Activated CD8-positive, alpha-beta T cell treated with anti-CD3 and anti-CD28 coated beads, Interleukin-2, amount 10 ng/mL, durations not matched to agents 7 days and 5 days (primary cell): ENCODE measurements around the gene CLASP1. TPM values are rescaled to one million over a fixed set of nuclear protein-coding genes. Genes with fewer than 3 reads are reported as not detected.

Source experiments
- ATAC-seq: fragments of 150-1000 bp; cut with Tn5 transposase; one replicate; pipeline ENCODE4 v1.10.0; 2021; ENCODE audit warnings: moderate library complexity
- CTCF ChIA-PET: fragments of 350-600 bp; sonication (Branson Sonifier 250); formaldehyde crosslinking; loops from one replicate; lab custom pipeline; 2021; ENCODE audit warnings: antibody characterized with exemption; lab: Charles Lee
- POLR2A ChIA-PET: fragments of 350-600 bp; sonication (Branson Sonifier 250); formaldehyde crosslinking; loops from one replicate; lab custom pipeline; 2021; ENCODE audit warnings: antibody characterized with exemption; lab: Charles Lee
- DNase-seq: peaks from one replicate; pipeline ENCODE4 v3.0.0-alpha.2; 2020
- H3K27ac Mint-ChIP-seq: one replicate; pipeline ENCODE4 v1.8.0; 2021; ENCODE audit warnings: mild to moderate bottlenecking, mixed read lengths
- H3K27me3 Mint-ChIP-seq: one replicate; pipeline ENCODE4 v1.8.0; 2021; ENCODE audit warnings: low read depth, mixed read lengths
- H3K36me3 Mint-ChIP-seq: one replicate; pipeline ENCODE4 v1.8.0; 2021; ENCODE audit warnings: low read depth, mixed read lengths
- H3K4me1 Mint-ChIP-seq: one replicate; pipeline ENCODE4 v1.8.0; 2021; ENCODE audit warnings: low read depth, mixed read lengths
- H3K4me3 Mint-ChIP-seq: one replicate; pipeline ENCODE4 v1.8.0; 2021; ENCODE audit warnings: mild to moderate bottlenecking, mixed read lengths
- H3K9me3 Mint-ChIP-seq: one replicate; pipeline ENCODE4 v1.8.0; 2022; ENCODE audit warnings: mixed read lengths; ENCODE audit not compliant: insufficient read depth
- total RNA-seq, 2 experiments: library from RNA; stranded (reverse); gene quantifications; one replicate each; pipeline ENCODE4 v1.2.3, GENCODE V29; 2021

Gene CLASP1
- total RNA-seq, 2 experiments from 2014 or later, result 62.3 to 65.2 TPM

DNA sequence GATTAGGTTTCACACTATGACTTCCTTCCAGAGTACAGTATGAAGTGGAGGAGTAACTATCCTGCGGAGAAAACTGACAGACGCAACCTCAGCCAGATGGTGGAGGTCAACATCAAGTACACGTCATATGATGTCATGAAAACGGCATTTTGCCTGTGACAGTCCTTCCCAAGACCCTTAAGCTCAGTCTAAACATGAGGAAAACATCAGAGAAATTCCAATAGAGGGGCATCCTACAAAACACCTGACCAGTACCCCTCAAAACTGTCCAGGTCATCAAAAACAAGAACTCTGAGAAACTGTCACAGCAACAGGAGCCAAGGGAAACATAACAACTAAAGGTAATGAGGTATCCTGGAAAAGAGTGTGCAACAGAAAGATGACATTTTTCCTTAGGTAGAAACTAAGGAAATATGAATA is 116.9 kb downstream of the CLASP1 start:
- Mint-ChIP-seq H3K27me3 (no peaks in the 10 kb centered on the region), H3K4me3 (peak overlapping the region; percentile 47), H3K9me3 (no peaks in the 10 kb centered on the region), H3K36me3 (peaks cover 15% of the 10 kb centered on the region), H3K4me1 (peaks cover 57% of the 10 kb centered on the region), H3K27ac (peak overlapping the region; percentile 56)
- no peak for DNase-seq
- CTCF ChIA-PET, result interaction anchor here (1.0 to 5.4 kb wide), 2 partner anchors 130 to 187 kb away, joined by 4 to 32 read pairs; no protein-coding TSS in a partner anchor
- no peak for ATAC-seq
- POLR2A ChIA-PET, result interaction anchor here (2.5 to 5.0 kb wide), 4 partner anchors 64 to 168 kb away, joined by 8 to 176 read pairs (median 53); partner anchors contain the start of gene CLASP1

DNA sequence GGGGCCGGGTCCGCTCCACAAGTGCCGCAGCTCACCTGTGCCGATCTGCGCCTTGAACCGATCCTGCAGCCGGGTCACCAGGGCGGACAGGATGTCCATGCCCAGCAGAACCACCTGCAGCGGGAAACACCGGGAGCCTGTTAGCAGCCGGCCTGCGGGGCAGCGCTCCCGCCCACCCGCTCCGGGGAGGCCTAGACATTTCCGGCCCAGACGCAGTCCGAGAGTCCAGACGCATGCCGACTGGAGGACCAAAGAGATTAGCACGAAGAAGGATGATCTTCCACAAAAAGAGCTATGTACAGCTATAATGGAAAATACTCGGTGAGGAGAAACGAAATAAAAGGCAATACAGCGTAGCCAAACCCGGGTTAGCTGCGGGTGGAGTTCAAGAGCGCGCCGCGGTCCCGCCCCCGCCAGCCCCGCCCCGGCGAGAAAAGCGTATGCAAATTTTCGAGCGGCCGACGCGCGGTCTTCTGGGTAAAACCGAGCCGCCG is 119.0 kb downstream of the CLASP1 start:
- no peaks in the 10 kb centered on the region for H3K27me3 Mint-ChIP-seq
- DNase-seq, result peak; percentile 90
- no peaks in the 10 kb centered on the region for H3K9me3 Mint-ChIP-seq
- peak overlapping the region; percentile 97 for H3K4me3 Mint-ChIP-seq
- peak overlapping the region; percentile 99 for H3K27ac Mint-ChIP-seq
- ATAC-seq, result peak; percentile 71
- peaks cover 58% of the 10 kb centered on the region for H3K4me1 Mint-ChIP-seq
- H3K36me3 Mint-ChIP-seq, result peaks cover 28% of the 10 kb centered on the region
- ChIA-PET POLR2A (interaction anchor here (0.6 to 5.0 kb wide), 49 partner anchors 9 to 455 kb away, joined by 3 to 176 read pairs (median 5); partner anchors contain the start of genes CLASP1, NIFK and TSN), CTCF (interaction anchor here (0.7 to 5.4 kb wide), 13 partner anchors 9 to 206 kb away, joined by 3 to 32 read pairs (median 4); partner anchors contain the start of gene NIFK)

DNA sequence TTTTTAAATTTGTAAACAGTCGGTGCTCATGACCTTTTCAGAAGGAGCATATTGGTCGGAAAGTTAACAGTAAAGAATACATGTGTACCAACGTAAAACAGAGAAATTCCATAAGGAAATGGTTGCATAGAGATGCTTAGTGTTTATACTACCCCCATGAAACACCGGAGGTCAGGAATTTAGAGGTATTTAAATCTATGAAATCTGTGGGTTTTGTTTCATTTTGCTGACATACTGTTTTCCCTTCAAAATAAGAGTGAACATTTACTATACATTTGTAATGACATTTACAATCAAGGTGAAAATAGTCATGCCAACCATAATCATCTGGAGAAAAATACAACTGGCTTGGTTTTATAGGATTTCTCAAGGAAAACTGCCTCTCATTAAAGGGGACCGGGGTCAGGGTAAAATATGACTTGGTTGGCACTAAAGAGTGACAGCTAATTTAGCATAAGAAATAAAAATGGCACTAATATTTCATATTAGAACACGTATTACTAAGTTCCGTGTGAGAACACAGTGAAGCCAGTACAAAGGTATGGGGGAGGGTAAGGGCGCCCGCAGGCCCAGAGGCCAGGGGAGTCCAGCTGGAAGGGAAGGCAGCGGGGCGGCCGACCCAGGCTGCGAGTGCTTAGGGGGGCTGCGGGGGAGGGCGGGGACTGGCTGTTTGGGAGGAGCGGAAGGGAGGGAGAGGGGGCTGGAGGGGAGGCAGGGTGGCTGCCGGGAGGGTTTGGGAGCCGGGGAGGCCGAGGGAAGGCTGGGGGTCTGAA is 119.6 kb downstream of the CLASP1 start:
- H3K9me3 Mint-ChIP-seq, result no peaks in the 10 kb centered on the region
- no peaks in the 10 kb centered on the region for H3K27me3 Mint-ChIP-seq
- CTCF ChIA-PET, result interaction anchor here (0.8 to 5.4 kb wide), 10 partner anchors 8 to 190 kb away, joined by 3 to 32 read pairs (median 4); no protein-coding TSS in a partner anchor
- POLR2A ChIA-PET, result interaction anchor here (0.9 to 5.0 kb wide), 15 partner anchors 8 to 207 kb away, joined by 3 to 176 read pairs (median 13); partner anchors contain the start of genes CLASP1 and NIFK
- ATAC-seq (peak; percentile 2), DNase-seq (no peak)
- peaks cover 34% of the 10 kb centered on the region for H3K36me3 Mint-ChIP-seq
- peak overlapping the region; percentile 99 for H3K27ac Mint-ChIP-seq
- peak overlapping the region; percentile 97 for H3K4me3 Mint-ChIP-seq
- H3K4me1 Mint-ChIP-seq, result peaks cover 58% of the 10 kb centered on the region

DNA sequence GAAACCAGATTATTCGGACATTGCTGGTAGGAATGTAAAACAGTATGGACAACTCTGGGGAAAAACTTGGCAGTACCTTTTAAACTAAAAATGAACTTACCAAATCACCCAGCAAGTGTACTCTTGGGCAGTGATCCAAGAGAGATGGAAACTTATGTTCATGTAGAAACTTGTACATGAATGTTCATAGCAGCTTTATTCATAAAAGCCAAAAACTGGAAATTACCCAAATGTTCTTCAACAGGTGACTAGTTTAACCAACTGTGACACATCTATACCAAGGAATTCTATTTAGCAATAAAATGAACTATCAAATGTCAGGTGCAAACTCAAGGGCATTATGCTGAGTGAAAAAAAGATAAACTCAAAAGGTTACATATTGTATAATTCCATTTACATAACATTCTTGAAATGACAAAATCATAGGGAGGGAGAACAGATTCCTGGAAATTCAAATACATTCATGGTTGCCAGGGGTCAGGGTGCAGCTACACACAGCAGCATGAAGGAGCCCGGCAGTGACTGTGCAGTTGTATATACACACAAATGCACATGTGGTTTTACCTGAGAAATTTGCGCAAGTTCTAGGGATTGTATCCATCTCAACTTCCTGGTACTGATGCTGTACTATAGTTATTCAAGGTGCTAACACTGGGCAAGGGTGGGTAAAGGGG is 122.1 kb downstream of the CLASP1 start:
- ChIA-PET POLR2A (interaction anchor here (0.6 kb wide), 1 partner anchor 205 kb away, joined by 3 read pairs; no protein-coding TSS in a partner anchor), CTCF (no interaction called here)
- Mint-ChIP-seq H3K27ac (no peak overlapping the region), H3K9me3 (no peaks in the 10 kb centered on the region), H3K4me3 (no peak overlapping the region), H3K27me3 (no peaks in the 10 kb centered on the region), H3K36me3 (peaks cover 41% of the 10 kb centered on the region), H3K4me1 (peaks cover 51% of the 10 kb centered on the region)
- DNase-seq (no peak), ATAC-seq (no peak)

- DNase-seq (no peak), ATAC-seq (no peak)
- peak overlapping the region; percentile 5 for H3K27ac Mint-ChIP-seq
- H3K4me3 Mint-ChIP-seq, result no peak overlapping the region
- CTCF ChIA-PET, result no interaction called here
- H3K27me3 Mint-ChIP-seq, result no peaks in the 10 kb centered on the region
- H3K9me3 Mint-ChIP-seq, result no peaks in the 10 kb centered on the region
- peaks cover 45% of the 10 kb centered on the region for H3K36me3 Mint-ChIP-seq
- POLR2A ChIA-PET, result interaction anchor here (0.6 kb wide), 1 partner anchor 17 kb away, joined by 3 read pairs; no protein-coding TSS in a partner anchor
- H3K4me1 Mint-ChIP-seq, result peaks cover 43% of the 10 kb centered on the region
These were observed 124.4 kb downstream of the CLASP1 start for GRCh38 chr2:121524685-121525425.

DNA sequence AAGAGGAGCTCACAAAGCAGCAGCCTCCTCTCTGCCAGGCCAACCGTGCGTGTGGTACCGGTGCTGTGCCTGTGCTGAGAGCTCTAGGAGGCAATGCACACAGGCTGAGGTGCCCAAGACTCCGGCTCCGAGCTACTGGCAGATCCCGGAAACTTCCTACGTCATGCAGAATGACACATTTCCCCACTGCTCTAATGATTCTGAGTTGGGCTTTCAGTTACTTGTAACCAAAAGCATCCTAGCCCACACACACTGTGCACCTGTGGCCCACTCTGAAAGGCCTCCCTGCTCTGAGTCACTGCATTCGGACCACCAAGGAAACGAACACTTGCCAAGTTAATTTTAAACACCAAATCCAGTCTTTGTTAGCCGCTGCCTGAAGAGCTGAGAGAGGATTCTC is 127.9 kb downstream of the CLASP1 start:
- Mint-ChIP-seq H3K27ac (no peak overlapping the region), H3K27me3 (no peaks in the 10 kb centered on the region), H3K4me1 (peaks cover 16% of the 10 kb centered on the region), H3K9me3 (no peaks in the 10 kb centered on the region), H3K36me3 (peaks cover 36% of the 10 kb centered on the region), H3K4me3 (no peak overlapping the region)
- DNase-seq (no peak), ATAC-seq (no peak)
- POLR2A ChIA-PET, result interaction anchor here (2.0 kb wide), 1 partner anchor 9 kb away, joined by 13 read pairs; the partner anchor contains the start of gene RNU4ATAC
- CTCF ChIA-PET, result interaction anchor here (0.7 to 2.0 kb wide), 2 partner anchors 9 to 40 kb away, joined by 3 to 7 read pairs; partner anchors contain the start of gene RNU4ATAC

DNA sequence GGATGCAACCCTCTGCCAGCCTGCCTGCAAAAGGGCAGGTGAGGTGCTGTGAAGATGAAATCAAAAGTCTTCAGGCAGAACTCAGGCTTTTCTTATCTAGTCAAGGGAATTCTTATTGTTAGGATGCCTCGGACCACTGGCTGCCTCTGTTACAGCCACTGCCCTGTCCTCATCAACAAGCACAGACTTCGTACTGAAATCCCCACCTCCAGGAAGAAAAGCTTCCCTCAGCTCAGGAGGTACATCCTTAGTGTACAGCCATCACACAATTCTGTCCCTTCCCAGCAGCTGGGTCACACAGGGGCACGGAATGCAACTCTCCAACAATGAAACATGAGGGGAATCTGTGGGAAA is 128.6 kb downstream of the CLASP1 start:
- Mint-ChIP-seq H3K27ac (peak overlapping the region; percentile 26), H3K4me3 (no peak overlapping the region), H3K4me1 (peaks cover 12% of the 10 kb centered on the region), H3K9me3 (no peaks in the 10 kb centered on the region), H3K36me3 (peaks cover 33% of the 10 kb centered on the region), H3K27me3 (no peaks in the 10 kb centered on the region)
- no peak for DNase-seq
- ChIA-PET POLR2A (interaction anchor here (2.0 kb wide), 1 partner anchor 10 kb away, joined by 13 read pairs; the partner anchor contains the start of gene RNU4ATAC), CTCF (interaction anchor here (2.0 kb wide), 1 partner anchor 10 kb away, joined by 7 read pairs; the partner anchor contains the start of gene RNU4ATAC)
- ATAC-seq, result no peak

DNA sequence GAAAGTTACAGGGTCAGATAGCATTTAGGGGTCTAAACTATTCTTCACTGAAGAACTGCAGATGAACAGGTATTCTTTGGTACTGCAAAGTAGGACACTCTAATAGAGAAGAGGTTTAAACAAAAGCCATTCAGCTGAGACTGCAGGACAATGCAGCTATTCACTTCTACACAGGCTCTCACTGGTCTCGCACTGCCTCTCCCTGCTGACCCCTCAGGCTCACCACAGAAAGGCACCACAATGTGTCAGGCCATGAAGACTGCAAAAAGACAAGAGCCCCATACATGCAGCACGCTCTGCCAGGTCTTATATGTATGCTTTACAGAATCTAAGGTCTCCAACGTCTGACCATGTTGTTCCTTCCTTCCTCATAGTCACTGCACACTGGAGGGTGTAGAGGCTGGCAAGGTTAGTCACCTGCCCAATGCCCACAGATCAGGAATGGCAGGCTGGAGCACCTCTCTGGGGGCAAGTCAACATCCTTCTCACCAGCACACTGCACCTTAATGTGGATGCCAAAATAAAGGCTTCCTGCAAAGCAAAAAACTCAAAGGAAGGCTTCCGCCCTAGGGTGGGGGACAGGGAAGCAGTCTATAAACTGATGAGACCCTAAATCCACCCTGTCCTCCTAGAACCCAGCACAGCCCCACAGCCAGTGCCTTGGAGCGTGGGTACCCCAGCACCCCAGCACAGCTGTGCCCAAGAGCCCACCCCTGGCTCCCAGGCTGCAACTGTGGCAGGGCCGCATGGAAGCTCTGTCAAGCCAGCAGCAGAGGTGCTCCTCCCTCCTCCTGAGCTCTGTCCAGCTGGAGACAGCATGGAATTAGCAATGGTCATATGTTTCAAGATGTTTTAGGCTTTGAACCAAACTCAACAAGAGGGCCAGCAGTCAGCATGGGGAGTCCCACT is 129.3 kb downstream of the CLASP1 start:
- Mint-ChIP-seq H3K36me3 (peaks cover 28% of the 10 kb centered on the region), H3K9me3 (no peaks in the 10 kb centered on the region), H3K27ac (no peak overlapping the region), H3K4me1 (peaks cover 12% of the 10 kb centered on the region), H3K4me3 (no peak overlapping the region), H3K27me3 (no peaks in the 10 kb centered on the region)
- DNase-seq, result no peak
- ChIA-PET CTCF (interaction anchor here (1.1 kb wide), 1 partner anchor 40 kb away, joined by 3 read pairs; no protein-coding TSS in a partner anchor), POLR2A (interaction anchor here (1.7 kb wide), 1 partner anchor 11 kb away, joined by 14 read pairs; the partner anchor contains the start of gene RNU4ATAC)
- no peak for ATAC-seq

- CTCF ChIA-PET, result interaction anchor here (0.9 to 1.1 kb wide), 2 partner anchors 11 to 39 kb away, joined by 3 read pairs; partner anchors contain the start of gene RNU4ATAC
- peaks cover 14% of the 10 kb centered on the region for H3K4me1 Mint-ChIP-seq
- DNase-seq (no peak), ATAC-seq (no peak)
- POLR2A ChIA-PET, result interaction anchor here (1.7 kb wide), 1 partner anchor 12 kb away, joined by 14 read pairs; the partner anchor contains the start of gene RNU4ATAC
- H3K27me3 Mint-ChIP-seq, result no peaks in the 10 kb centered on the region
- no peak overlapping the region for H3K4me3 Mint-ChIP-seq
- H3K27ac Mint-ChIP-seq, result no peak overlapping the region
- no peaks in the 10 kb centered on the region for H3K9me3 Mint-ChIP-seq
- peaks cover 30% of the 10 kb centered on the region for H3K36me3 Mint-ChIP-seq
These were observed 130.1 kb downstream of the CLASP1 start for GRCh38 chr2:121519153-121519552.
